Central memory CD8-positive, alpha-beta T cell (primary cell): ENCODE results near the gene POC1A.

Source experiments
- ATAC-seq: fragments of 150-1000 bp; cut with Tn5 transposase; replicated peaks from 2 replicates; pipeline ENCODE4 v1.10.0; 2022; ENCODE audit warnings: mild to moderate bottlenecking, moderate FRiP score, moderate number of reproducible peaks; ENCODE audit not compliant: poor library complexity, severe bottlenecking; ENCODE audit errors: extremely low read depth
- DNase-seq, 2 donors: peaks; one replicate each; pipeline ENCODE4 v3.0.0; 2021; ENCODE audit warnings: low spot score in 2 of 2
- H3K27ac Mint-ChIP-seq: one replicate; pipeline ENCODE4 v1.8.0; 2022; ENCODE audit warnings: low read depth, mild to moderate bottlenecking, moderate library complexity, mixed read lengths
- H3K27me3 Mint-ChIP-seq: one replicate; pipeline ENCODE4 v1.8.0; 2022; ENCODE audit warnings: mixed read lengths
- H3K36me3 Mint-ChIP-seq: one replicate; pipeline ENCODE4 v1.8.0; 2022; ENCODE audit warnings: mild to moderate bottlenecking, moderate library complexity, mixed read lengths; ENCODE audit not compliant: insufficient read depth
- H3K4me1 Mint-ChIP-seq: one replicate; pipeline ENCODE4 v1.8.0; 2022; ENCODE audit warnings: mixed read lengths
- H3K4me3 Mint-ChIP-seq: one replicate; pipeline ENCODE4 v1.8.0; 2022; ENCODE audit warnings: mild to moderate bottlenecking, moderate library complexity, mixed read lengths
- H3K9me3 Mint-ChIP-seq: one replicate; pipeline ENCODE4 v1.8.0; 2022; ENCODE audit warnings: mixed read lengths

POC1A gene

GRCh38 chr3:52119099-52119498 is 35.1 kb downstream of the POC1A start:
- no peaks in the 10 kb centered on the region for H3K4me1 Mint-ChIP-seq
- H3K27ac Mint-ChIP-seq: no peak overlapping the region
- no peaks in the 10 kb centered on the region for H3K36me3 Mint-ChIP-seq
- H3K27me3 Mint-ChIP-seq: no peaks in the 10 kb centered on the region
- H3K4me3 Mint-ChIP-seq: no peak overlapping the region
- DNase-seq: no peak
- no peak for ATAC-seq
- no peaks in the 10 kb centered on the region for H3K9me3 Mint-ChIP-seq

DNA sequence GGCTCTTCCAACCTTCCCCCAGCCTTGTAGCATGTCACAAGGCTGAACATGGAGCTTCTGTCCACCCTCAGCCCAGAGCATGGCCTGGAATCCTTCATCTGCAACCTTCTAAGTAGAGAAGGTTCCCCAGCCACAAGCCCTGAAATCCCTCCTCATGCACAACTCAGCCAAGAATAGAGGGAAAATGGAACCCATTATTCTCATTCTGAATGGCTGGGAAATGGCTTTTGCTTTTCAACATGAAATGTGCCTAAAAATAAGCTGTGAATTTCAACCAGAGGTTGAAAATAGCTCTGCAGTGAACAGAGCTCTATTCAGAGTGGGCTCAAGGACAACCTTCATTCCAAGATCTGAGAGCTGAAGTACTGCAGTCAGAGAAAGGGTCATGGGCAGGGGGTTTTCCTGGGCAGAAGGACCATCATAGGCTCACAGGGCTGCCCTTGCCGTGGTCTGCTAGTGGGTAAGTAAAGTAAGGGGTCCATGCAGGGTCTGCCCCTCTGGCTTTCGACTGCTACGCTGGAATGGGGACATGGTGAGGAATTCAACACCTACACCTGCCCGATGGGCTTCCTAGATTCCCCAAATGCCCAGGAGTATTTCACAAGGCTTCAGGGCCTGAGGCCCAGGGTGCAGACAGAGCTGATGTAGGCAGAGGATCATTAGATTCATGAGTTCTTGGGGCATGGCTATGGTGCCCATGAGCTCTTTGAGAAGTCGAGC is 35.9 kb downstream of the POC1A start:
- no peaks in the 10 kb centered on the region for H3K4me1 Mint-ChIP-seq
- DNase-seq (no peak), ATAC-seq (no peak)
- no peaks in the 10 kb centered on the region for H3K9me3 Mint-ChIP-seq
- H3K4me3 Mint-ChIP-seq: no peak overlapping the region
- no peaks in the 10 kb centered on the region for H3K27me3 Mint-ChIP-seq
- no peaks in the 10 kb centered on the region for H3K36me3 Mint-ChIP-seq
- H3K27ac Mint-ChIP-seq: no peak overlapping the region

GRCh38 chr3:52117537-52117936 is 36.7 kb downstream of the POC1A start:
- H3K4me3 Mint-ChIP-seq: no peak overlapping the region
- no peaks in the 10 kb centered on the region for H3K27me3 Mint-ChIP-seq
- no peaks in the 10 kb centered on the region for H3K9me3 Mint-ChIP-seq
- H3K27ac Mint-ChIP-seq: no peak overlapping the region
- ATAC-seq: no peak
- DNase-seq: no peak
- H3K36me3 Mint-ChIP-seq: no peaks in the 10 kb centered on the region
- no peaks in the 10 kb centered on the region for H3K4me1 Mint-ChIP-seq

DNA sequence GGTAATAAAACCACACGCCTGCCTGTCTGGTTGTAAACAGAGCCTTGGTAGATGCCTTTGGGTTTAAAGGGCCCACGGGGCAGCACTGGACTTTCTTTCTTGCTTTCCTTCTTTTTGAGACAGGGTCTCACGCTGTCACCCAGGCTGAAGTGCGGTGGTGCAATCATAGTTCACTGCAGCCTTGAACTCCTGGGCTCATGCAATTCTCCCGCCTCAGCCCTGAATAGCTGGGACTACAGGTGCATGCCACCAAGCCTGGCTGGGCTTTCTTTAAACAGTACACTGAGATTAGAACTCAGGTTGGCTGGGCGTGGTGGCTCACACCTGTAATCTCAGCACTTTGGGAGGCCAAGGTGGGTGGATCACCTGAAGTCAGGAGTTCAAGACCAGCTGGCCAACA is 42.2 kb downstream of the POC1A start:
- ATAC-seq (no peak), DNase-seq (no peak)
- peaks cover 2% of the 10 kb centered on the region for H3K36me3 Mint-ChIP-seq
- no peak overlapping the region for H3K4me3 Mint-ChIP-seq
- H3K27me3 Mint-ChIP-seq: no peaks in the 10 kb centered on the region
- no peak overlapping the region for H3K27ac Mint-ChIP-seq
- peaks cover 5% of the 10 kb centered on the region for H3K4me1 Mint-ChIP-seq
- no peaks in the 10 kb centered on the region for H3K9me3 Mint-ChIP-seq

DNA sequence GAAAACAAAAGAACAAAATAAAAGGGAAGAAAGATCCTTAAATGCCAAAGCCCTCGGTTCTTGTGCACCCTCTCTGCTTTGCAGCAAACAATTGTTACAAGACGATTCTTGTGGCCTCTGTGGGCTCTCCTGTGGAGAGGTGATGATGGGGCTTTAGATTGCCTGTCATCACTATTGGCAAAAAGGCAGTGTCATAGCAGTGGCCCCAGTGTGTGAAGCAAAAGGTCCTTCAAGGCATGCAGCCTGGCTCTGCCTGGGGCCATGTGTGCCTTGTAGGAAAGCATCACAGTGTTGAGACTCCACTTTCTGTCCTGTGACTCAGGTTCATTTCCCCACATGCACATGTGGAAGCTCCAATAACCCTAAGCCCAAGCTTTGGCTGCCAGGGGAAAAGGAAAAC is 43.7 kb downstream of the POC1A start:
- Mint-ChIP-seq H3K9me3 (no peaks in the 10 kb centered on the region), H3K36me3 (peaks cover 2% of the 10 kb centered on the region), H3K27ac (no peak overlapping the region), H3K4me3 (no peak overlapping the region), H3K4me1 (peaks cover 5% of the 10 kb centered on the region), H3K27me3 (no peaks in the 10 kb centered on the region)
- DNase-seq: no peak
- no peak for ATAC-seq

DNA sequence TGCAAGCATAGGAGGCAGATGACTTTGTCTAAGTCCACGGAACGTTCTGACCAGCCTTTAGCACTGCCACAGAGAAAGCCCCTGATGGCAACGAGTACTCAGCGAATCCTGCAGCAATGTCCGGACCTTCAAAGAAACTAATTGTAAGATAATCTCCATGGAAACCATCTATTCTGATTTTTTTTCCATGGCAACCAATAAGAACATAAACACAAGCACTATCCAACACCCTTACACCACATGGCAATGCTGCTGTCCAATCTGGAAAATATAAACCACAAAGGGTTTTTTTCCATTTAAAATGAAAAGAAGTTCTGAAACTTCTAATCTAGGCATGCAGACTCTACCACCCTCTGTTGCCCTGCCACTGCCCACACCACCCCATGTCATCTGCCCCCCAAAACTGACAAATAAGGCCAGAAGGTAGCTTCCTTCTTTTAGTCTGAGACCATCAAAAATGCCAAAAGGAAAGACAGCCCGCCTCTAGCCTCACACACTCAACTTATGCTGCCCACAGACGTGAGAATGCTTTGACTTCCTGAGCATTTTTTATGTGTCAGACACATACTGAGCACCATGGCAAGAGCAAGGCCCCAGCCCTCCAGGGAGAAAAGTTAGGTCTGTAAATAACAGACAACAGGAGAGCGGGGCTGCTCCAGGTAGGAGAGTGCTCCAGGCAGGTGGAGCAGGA is 44.5 kb downstream of the POC1A start:
- H3K27ac Mint-ChIP-seq: no peak overlapping the region

DNA sequence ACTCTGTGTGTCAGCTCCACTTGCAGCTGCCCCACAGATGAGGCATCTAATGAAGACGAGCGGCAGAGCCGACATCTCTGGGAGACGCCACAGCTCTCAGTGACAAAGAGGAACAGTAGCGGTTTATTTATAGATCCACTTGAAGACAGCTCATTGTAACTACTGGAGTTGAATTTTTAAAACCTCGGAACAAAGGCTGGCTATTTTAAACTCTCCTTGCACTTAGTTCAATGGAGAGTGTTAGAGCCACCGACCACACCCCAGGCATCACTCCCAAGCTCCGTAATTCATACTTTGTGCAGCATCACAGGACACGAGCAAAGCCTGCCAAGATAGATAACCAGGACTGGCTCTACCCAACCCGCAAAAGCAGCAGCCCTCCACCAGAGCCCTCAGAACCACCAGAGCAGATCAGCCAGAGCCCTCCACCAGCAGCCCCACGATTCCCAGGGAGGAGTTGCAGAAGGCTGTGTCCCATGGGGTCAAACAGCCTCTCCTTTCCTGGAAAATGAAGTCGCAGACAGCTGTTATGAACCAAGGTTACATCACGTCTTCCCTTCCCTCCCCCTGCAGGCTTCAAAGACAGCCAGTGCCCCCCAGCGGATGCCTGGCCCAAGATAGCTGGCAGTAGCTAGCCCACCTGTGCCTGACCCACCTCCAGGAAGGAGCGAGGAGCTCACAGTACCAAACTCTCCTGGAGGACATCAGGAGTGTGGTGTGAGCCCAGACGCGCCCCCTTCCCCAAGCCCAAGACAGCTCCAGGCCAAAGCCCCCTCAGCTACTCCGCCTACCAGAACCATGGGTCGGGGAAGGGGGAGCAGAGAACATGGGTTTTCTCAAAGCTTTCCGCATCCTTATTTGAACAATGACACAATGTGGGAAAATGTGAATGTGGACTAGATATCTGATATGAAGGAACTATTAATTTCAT is 45.7 kb downstream of the POC1A start:
- H3K27me3 Mint-ChIP-seq: no peaks in the 10 kb centered on the region
- H3K4me3 Mint-ChIP-seq: no peak overlapping the region
- no peak overlapping the region for H3K27ac Mint-ChIP-seq
- H3K36me3 Mint-ChIP-seq: peaks cover 2% of the 10 kb centered on the region
- no peak for ATAC-seq
- no peak for DNase-seq
- no peaks in the 10 kb centered on the region for H3K9me3 Mint-ChIP-seq
- peaks cover 5% of the 10 kb centered on the region for H3K4me1 Mint-ChIP-seq

More for the DNA sequence above, 44.5 kb downstream of the POC1A start:
- Mint-ChIP-seq H3K4me3 (no peak overlapping the region), H3K27me3 (no peaks in the 10 kb centered on the region), H3K36me3 (peaks cover 2% of the 10 kb centered on the region), H3K4me1 (peaks cover 5% of the 10 kb centered on the region), H3K9me3 (no peaks in the 10 kb centered on the region)
- DNase-seq: no peak
- ATAC-seq: no peak

DNA sequence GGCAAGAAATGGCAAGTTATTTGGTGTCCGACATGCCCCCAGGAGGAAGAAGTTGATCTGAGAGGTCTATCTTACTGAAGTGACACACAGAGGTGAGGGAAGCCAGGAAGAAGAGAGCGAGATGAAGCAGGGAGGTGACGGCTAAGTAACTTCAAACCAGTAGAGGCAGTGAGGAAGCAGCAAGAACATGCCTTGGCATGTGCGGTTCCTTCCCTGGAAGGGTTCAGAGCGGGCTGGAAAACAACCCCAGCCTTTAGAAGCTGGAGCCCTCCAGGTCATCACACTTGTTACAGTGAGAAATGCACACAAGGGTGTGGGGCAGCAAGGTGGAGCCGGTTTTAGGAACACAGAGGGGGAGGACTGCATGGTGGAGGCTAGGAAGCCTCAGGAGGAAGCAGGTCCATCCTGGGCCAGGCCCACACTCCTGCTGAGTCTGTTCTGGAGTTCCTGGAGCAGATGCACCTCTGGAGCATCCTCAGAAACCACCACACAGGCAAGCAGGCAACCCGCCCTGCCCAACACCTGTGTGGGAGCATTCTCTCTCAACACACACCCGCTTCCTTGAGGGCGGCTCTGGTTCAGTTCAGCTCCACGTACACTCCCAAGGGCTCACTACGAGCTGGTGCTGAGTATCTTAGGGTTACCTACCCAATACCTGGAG is 47.1 kb downstream of the POC1A start:
- Mint-ChIP-seq H3K9me3 (no peaks in the 10 kb centered on the region), H3K4me1 (peaks cover 5% of the 10 kb centered on the region), H3K36me3 (peaks cover 2% of the 10 kb centered on the region), H3K4me3 (no peak overlapping the region), H3K27me3 (no peaks in the 10 kb centered on the region), H3K27ac (no peak overlapping the region)
- DNase-seq (no peak), ATAC-seq (no peak)

- DNase-seq (no peak), ATAC-seq (no peak)
- Mint-ChIP-seq H3K36me3 (peaks cover 2% of the 10 kb centered on the region), H3K9me3 (no peaks in the 10 kb centered on the region), H3K27ac (no peak overlapping the region), H3K4me1 (peaks cover 6% of the 10 kb centered on the region), H3K27me3 (no peaks in the 10 kb centered on the region), H3K4me3 (no peak overlapping the region)
Measured at GRCh38 chr3:52104684-52105640, 49.3 kb downstream of the POC1A start.

DNA sequence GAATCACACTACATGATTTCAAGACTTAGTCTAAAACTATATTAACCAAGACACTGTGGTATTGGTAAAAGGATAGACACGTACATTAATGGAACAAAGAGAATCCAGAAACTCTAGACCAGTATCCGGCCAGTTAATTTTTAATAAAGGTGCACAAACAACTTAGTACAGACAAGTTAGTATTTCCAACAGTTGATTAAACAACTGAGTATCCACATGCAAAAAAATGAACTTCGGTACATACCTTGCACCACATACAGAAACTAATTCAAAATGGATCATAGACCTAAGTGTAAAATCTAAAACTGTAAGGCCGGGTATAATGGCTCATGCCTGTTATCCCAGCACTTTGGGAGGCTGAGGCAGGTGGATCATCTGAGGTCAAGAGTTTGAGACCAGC is 51.3 kb downstream of the POC1A start:
- Mint-ChIP-seq H3K27me3 (no peaks in the 10 kb centered on the region), H3K36me3 (no peaks in the 10 kb centered on the region), H3K4me3 (no peak overlapping the region), H3K4me1 (peaks cover 6% of the 10 kb centered on the region), H3K27ac (no peak overlapping the region), H3K9me3 (no peaks in the 10 kb centered on the region)
- DNase-seq (no peak), ATAC-seq (no peak)

- H3K9me3 Mint-ChIP-seq: no peaks in the 10 kb centered on the region
- H3K27me3 Mint-ChIP-seq: no peaks in the 10 kb centered on the region
- ATAC-seq (no peak), DNase-seq (no peak)
- H3K4me1 Mint-ChIP-seq: peaks cover 6% of the 10 kb centered on the region
- H3K4me3 Mint-ChIP-seq: no peak overlapping the region
- H3K36me3 Mint-ChIP-seq: no peaks in the 10 kb centered on the region
- H3K27ac Mint-ChIP-seq: no peak overlapping the region
Measured at GRCh38 chr3:52099001-52099401, 55.2 kb downstream of the POC1A start.
